ENCODE measurements around the gene CRB3. TPM values are rescaled to one million over a fixed set of nuclear protein-coding genes. Genes with fewer than 3 reads are reported as not detected.

The CRB3 gene
- total and polyA plus RNA-seq, 9 of the 15 experiments (the other 6 are each of a cell fraction or from before 2014, with no cell fraction given) = 0.49 TPM; not detected in 8

DNA sequence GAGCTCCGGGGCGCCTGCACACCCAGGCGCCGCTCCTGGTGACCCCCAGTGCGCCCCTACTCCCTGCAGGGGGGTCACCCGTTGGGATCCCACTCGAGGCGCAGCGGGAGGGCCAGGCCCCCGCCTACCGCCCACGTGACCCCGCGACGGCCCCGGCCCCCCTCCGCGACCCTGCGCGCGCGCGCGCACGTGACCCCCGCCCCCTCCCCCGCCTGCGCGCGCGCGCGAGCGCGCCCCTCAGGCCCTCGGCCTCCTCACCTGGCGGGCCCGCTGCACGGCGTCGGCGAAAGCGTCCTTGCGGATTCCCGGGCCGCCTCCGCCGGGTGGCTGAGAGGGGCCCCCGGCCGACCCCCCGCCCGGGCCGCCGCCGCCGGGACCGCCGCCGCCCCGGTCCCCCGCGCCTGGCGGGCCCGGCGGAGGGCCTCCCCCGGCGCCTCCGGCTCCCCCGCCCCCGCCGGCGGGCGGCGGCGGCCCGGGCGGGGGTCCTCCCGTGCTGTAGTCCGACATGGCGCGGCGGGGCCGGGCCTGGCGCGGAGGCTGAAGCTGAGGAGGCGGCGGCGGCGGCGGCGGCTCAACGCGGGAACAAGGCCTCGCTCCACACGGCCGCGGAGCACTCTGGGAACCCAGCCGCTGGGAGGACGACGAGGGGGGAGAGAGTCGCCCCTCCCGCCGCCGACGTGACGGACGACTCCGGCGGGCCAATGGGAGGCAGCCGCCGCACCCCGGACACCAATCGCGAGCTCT lies 39.7 kb upstream of the CRB3 start, which contains the start of gene KHSRP (continued):
- TF ChIP-seq, protein P1, sequence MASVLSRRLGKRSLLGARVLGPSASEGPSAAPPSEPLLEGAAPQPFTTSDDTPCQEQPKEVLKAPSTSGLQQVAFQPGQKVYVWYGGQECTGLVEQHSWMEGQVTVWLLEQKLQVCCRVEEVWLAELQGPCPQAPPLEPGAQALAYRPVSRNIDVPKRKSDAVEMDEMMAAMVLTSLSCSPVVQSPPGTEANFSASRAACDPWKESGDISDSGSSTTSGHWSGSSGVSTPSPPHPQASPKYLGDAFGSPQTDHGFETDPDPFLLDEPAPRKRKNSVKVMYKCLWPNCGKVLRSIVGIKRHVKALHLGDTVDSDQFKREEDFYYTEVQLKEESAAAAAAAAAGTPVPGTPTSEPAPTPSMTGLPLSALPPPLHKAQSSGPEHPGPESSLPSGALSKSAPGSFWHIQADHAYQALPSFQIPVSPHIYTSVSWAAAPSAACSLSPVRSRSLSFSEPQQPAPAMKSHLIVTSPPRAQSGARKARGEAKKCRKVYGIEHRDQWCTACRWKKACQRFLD (CRISPR knock-in tag; IDR thresholded peaks at IDR 0.05) = no peak
- TF ChIP-seq, protein P2, sequence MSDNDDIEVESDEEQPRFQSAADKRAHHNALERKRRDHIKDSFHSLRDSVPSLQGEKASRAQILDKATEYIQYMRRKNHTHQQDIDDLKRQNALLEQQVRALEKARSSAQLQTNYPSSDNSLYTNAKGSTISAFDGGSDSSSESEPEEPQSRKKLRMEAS (CRISPR knock-in tag; IDR thresholded peaks at IDR 0.05) = no peak
- TF ChIP-seq RFX1 (IDR thresholded peaks at IDR 0.05) (no peak), TFAM (CRISPR knock-in tag; conservative IDR thresholded peaks at IDR 0.05) (no peak), POLR2AphosphoS5 (IDR thresholded peaks at IDR 0.05; ENCODE audit: control insufficient read depth, insufficient read depth, low read depth, low read length) (peak; percentile 65; the same call in 1 of the 2 replicates), ZNF24 (IDR thresholded peaks at IDR 0.05) (no peak), HLTF (IDR thresholded peaks at IDR 0.05) (no peak), SMAD1 (IDR thresholded peaks at IDR 0.05; ENCODE audit: low read depth, low read length, partially characterized antibody) (no peak), MAFK (IDR thresholded peaks at IDR 0.05; ENCODE audit: low read length) (no peak), CCAR2 (IDR thresholded peaks at IDR 0.05; ENCODE audit: low read depth, low read length) (no peak), ZNF584 (CRISPR knock-in tag; IDR thresholded peaks at IDR 0.05; ENCODE audit: low read depth) (no peak), ZFPM2 (CRISPR knock-in tag; IDR thresholded peaks at IDR 0.05) (no peak), KLF6 (CRISPR knock-in tag; IDR thresholded peaks at IDR 0.05; ENCODE audit: borderline replicate concordance) (no peak), ESRRB (CRISPR knock-in tag; IDR thresholded peaks at IDR 0.05; ENCODE audit: borderline replicate concordance) (no peak), HOXB6 (CRISPR knock-in tag; IDR thresholded peaks at IDR 0.05; ENCODE audit: borderline replicate concordance) (no peak), EHMT2 (IDR thresholded peaks at IDR 0.05) (no peak), SPI1 (IDR thresholded peaks at IDR 0.05; ENCODE audit: borderline replicate concordance, low read depth, low read length) (no peak), MTA1 (IDR thresholded peaks at IDR 0.05; ENCODE audit: borderline replicate concordance) (no peak), ARNT (IDR thresholded peaks at IDR 0.05) (no peak), JUNB (CRISPR knock-in tag; conservative IDR thresholded peaks at IDR 0.05) (no peak), RBM25 (IDR thresholded peaks at IDR 0.05; ENCODE audit: low read depth, low read length, severe bottlenecking) (peak; percentile 87)

Measured in K562 (cell line).